HG02798 (cell line): ENCODE results near the gene NPR2.

Source experiments
- ATAC-seq: cut with Tn5 transposase; IDR thresholded peaks from one replicate; pipeline ENCODE4 v1.9.1; 2021; ENCODE audit warnings: mild to moderate bottlenecking; ENCODE audit not compliant: unreplicated experiment, poor library complexity

The NPR2 gene

DNA sequence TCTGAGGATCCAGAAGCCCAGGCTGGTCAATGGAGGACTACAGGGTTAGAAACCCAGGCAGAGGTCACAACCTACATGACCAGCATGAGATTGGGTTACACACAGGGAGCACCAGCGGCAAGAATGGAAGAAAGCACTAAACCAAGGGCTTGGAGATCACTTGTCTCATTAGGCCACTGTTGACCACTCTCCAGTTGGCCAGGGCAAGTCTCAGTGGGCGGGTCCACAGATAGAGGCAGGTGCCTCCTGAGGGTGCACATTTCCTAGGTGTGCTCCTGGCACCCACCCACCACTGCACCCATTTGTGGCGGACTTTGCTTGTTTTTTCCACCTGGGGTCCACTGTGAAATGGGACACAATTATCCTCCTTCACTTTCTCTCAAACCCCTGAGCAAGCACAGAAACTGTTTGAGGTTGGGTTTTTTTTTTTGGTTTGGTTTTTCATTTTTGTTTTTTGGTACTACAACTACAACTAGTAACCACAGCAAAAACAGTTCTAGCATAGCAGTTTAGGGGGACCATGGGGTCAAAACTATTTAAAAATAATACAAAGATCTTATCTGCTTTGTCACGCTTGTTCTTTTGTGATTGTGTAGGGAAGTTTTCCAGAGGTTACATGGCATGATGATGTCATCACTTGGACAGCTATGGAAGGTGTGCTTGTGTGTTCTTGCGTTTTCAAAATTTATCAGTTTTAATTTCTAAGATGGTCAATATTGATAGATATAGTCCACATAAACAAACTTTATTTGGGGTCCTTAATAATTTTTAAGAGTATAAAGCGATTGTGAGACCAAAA is 6.1 kb downstream of the NPR2 start:
- ATAC-seq: peak; percentile 53

DNA sequence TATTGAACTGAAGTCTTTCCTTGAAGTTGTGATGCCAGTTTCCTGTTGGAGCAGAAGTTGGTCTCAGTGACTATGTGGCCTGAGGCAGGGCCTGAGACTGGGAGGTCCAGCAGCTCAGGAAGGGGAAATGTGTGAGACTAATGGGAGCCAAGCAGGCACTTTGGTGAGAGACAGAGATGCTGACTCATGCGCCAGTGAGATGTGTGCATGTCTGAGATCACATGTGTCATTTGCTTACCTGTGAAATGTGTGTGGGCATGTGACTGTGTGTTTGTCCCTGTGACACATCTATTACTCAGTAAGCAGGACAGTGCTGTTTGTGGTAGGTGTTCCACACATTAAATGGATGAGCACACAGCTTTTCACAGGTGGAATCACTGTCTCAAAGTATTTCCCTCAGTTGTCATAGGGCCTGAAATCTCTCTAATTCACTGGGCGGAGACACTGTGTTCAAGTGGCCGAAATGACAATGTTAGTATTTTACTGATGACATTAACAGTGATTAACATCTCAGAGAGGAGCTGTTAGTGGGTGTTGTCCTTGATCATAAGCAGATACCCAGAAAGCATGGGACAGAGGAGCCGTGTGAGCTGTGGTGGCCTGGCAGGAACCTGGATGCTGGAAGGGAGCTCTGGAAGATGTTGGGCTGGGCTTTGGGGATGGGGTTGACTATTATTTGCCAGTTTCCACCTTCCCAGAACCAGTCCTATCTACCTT is 7.4 kb downstream of the NPR2 start:
- peak; percentile 50 for ATAC-seq

DNA sequence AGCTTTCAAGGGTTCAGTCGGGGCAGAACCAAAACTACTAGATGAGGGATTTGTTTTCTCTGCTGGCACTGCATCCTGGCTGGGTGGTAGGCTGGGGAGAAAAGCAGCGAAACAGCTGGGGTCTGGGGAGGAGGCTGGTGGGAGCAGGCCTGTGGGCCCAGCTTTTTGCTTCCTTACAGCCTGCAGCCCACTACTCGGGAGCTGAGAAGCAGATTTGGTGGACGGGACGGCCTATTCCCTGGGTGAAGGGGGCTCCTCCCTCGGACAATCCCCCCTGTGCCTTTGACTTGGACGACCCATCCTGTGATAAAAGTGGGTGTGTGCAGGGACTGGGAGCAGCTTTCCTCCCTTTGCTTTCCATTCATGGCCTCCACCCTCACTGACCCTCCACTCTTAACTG is 9.1 kb downstream of the NPR2 start:
- ATAC-seq: no peak

DNA sequence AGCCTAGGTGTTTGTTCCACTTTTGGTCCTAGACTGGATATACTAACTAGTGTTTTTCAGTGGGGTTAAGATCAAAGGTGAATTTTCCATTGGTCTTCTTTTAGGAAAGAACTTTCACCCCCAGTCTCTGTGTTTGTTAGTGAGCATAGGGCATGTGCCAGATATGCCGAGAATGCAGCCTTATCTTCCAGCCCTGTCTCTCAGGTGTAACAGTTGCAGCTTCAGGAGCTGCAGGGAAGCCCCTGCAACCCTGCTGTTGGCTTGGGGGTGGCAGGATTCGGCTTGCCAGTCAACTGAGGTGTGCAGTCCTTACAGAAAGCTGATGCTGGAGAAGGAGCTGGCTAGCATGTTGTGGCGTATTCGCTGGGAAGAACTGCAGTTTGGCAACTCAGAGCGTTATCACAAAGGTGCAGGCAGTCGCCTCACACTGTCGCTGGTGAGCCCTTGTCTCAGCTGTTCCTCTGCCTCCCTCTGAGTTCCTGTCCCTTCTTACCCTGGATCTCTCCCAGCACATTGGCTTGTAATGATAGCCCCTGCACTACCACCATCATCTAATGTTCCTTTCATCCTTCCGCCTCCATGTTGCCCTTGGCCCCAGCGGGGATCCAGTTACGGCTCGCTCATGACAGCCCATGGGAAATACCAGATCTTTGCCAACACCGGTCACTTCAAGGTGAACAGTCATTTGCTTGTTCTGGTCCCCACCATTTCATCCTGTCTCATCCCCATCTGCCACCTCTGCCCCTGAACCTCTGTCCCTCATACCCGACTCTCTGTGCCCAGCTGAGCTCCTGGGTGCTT is 10.1 kb downstream of the NPR2 start:
- ATAC-seq: no peak

- ATAC-seq: no peak
Measured at GRCh38 chr9:35806101-35806500, 14.7 kb downstream of the NPR2 start.

- ATAC-seq: no peak
Measured at GRCh38 chr9:35808433-35808832, 17.0 kb downstream of the NPR2 start.

GRCh38 chr9:35810122-35810521 is 18.7 kb downstream of the NPR2 start:
- ATAC-seq: no peak

- no peak for ATAC-seq
Measured at GRCh38 chr9:35811381-35812024, 20.1 kb downstream of the NPR2 start.

DNA sequence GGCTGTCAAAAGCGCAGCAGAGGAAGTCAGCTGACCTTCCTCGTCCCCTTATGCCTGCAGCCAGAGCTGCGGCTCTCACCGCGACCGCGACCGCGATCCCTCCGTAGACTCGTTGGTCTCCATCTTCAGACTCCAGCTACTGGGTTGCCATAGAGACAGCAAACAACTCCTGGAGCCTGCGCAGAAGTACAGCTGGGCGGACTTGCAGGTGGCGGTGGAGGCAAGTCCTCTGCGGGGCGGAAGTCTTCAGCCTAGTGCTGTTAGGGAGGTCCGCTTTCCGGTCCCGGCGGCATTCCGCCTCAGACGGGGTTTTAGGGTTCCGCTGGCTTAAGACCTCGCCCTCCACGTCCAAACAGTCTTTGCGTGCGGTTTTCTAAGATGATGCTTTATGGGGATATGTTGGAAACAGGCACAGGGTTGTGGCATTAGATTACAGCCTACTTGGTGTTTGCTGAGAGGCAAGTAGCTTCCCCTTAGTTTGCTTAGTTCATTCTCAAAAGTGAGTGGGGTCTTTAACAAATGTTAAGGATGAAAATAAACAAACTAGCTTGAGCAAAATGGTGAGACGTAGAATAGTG is 20.7 kb downstream of the NPR2 start, which contains the start of gene SPAG8:
Gene SPAG8, minus strand, starts transcription at position 238 of the 578 bp plus-strand sequence. Its CDS starts 115 bp downstream, at position 123.
- peak; percentile 69 for ATAC-seq

DNA sequence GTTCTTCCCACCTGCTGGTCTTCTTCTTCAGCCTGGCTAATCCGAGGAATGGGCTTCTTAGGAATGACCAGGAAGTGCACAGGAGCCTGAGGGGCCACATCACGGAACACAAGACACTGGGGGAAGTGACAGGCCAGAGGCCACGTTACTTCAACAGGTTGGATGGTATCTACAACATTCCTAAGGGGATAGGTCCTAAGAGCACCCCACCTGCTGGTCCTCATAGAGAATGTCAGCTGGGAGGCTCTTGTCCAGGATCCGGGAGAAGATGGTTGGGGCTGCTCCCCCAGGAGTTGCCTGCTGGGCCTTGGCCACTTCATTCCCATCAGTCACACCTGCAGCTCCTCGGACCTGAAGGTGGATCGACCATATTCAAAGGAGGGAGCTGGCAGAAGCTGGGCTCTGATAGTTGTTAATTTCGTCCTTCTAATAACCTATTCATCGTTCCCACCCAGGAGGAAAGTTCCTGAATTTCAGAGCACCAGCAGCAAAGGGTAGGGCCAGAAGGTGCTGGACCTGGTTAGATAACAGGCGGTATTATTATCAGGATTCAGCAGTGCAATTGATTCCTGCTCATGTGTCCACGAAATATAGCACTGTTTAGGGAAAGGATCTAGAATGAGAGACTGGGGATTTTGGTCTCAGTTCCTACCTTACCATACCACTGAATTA is 22.2 kb downstream of the NPR2 start:
- no peak for ATAC-seq

DNA sequence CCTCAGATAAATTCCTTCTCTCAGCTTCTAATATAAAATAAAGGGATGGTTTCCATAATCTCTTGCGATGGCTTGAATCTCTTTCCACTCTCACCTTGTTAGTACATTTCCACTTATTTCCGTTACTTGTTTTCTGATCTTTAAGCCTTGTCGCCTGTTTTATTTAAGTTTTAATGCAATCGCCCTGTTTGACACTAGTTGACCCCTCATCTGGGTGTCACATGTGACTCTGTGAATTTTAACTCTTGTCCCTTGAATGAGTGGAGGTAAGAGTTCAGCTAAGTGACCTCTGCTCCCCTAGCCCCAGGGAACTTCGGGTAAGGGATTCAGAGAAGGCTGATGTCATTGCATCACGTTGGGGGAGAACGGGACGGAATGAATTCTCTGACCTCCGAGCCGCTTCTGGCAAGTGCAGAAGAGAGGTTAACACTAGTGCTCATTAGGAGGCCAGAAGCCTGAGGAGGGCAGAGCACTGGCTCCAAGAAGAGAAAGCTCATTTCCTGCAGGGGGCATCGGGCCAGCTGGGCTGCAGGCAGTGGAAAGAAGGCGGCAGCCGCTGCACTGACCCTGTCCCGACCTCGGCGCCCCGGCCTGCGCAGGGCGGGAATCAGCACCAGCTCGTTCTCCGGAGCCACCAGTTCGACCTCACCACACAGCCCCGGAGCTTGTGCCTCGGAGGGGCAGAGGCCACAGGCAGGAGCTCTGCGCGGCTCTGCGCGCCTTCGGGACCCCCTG is 22.9 kb downstream of the NPR2 start:
- peak; percentile 19 for ATAC-seq

DNA sequence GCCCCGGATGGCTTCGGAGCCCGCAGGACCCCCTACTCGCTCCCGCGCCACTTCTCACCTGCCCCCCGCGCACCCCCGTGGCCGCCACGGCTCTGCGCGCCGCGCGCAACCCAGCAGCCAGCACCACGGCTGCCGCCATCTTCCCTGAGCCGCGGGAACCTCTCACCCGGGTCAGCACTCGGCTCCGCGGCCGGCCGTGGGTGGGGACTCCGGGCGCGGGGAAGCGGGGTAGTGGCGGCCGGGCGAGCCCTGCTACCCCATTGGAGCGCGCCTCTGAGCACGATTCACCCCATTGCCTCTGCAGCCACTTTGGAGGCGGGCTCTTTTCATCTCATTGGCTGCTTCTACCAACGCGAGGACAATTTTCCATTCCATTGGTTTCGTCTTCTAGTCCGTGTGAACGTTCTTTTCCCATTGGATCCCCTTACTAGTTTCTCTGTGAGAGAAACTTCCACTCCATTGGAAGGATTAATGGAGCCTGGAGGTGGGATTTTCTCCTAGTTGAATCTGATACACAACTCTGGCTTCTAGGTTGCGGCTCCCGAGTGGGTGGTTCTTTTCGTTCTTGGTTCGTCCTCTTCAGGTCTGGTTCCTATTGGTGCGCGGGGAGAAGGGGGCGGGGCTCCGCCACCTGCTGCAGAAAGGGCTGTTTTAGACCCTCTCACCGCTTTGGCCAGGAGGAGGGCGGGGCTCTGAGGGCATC is 23.6 kb downstream of the NPR2 start, which contains the start of gene HINT2:
Gene HINT2, minus strand, starts transcription at position 202 of the 703 bp plus-strand sequence. Its CDS starts 63 bp downstream, at position 139.
- peak; percentile 79 for ATAC-seq

- no peak for ATAC-seq
Measured at GRCh38 chr9:35816708-35817107, 25.3 kb downstream of the NPR2 start.

GRCh38 chr9:35818341-35818740 is 26.9 kb downstream of the NPR2 start:
- no peak for ATAC-seq

DNA sequence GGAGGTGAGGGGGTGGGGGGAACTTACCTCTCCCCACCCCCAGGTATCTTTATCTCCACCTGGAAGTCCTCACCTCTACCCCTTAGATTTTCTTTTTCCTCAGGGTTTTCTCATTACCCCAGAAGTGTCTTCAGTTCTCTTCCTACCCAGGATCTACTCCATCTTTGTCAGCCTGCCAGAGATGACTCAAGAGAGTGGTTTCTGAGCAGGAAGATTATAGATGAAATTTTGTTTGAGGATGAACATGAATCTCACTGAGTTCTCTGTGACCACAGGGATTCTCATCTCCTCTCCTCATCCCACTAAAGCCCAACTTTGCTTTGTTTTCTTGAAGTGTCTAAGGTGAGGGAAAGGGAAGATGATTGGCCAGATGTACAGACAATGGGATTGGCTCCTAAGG is 28.7 kb downstream of the NPR2 start:
- no peak for ATAC-seq

DNA sequence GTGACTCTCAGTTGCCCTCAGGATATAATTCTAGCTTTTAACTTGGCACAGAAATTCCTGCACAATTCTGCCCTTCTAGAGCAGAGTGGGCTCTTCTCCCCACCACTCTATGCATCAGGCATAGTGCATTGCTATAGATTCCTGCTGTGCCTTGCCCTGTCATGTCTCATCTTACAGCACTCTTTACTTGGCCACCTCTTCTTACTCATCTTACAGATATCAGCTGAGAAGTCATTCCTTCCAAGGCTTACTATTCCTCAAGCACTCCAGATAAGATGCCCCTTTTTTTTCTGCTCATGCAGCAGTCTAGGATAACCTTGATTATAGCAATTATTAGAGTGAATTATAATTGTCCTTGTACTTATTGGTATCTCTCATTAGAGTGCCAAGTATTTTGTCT is 31.5 kb downstream of the NPR2 start:
- no peak for ATAC-seq

GRCh38 chr9:35826071-35826701 is 34.8 kb downstream of the NPR2 start:
- ATAC-seq: peak; percentile 46

GRCh38 chr9:35827486-35827885 is 36.1 kb downstream of the NPR2 start:
- no peak for ATAC-seq
